ENCODE data around the gene SAMD11.

GRCh38 chr1:932173-932510 lies 8.4 kb downstream of the SAMD11 start:
- TF ChIP-seq POLR2A (IDR thresholded peaks at IDR 0.05) = no peak
- no peak for TF ChIP-seq CTCF (IDR thresholded peaks at IDR 0.05)

Measured in prostate gland (tissue), 2 donors.